Cardiac fibroblast (primary cell): Measurements from ENCODE around the gene COL5A1.

Experiments used
- DNase-seq, 2 donors: peaks; one replicate each; pipeline versions ENCODE4 v3.0.0 to v3.0.0-alpha.2; 2010; ENCODE audit warnings: low read depth in 2 of 2
- H3K4me3 ChIP-seq, 2 donors: replicated peaks in 1 of 2; 1 replicate in 1 of 2; 2 replicates in 1 of 2; pipeline ENCODE4 v1.5.1; 2011; ENCODE audit warnings: low read depth in 2 of 2, low read length in 2 of 2, mild to moderate bottlenecking in 2 of 2, moderate library complexity in 1 of 2
- TF ChIP-seq, protein P1 (sequence below): IDR thresholded peaks from one replicate; pipeline ENCODE4 v1.5.1; 2011; ENCODE audit warnings: low read depth, mild to moderate bottlenecking, low read length, inconsistent platforms

The COL5A1 gene

DNA sequence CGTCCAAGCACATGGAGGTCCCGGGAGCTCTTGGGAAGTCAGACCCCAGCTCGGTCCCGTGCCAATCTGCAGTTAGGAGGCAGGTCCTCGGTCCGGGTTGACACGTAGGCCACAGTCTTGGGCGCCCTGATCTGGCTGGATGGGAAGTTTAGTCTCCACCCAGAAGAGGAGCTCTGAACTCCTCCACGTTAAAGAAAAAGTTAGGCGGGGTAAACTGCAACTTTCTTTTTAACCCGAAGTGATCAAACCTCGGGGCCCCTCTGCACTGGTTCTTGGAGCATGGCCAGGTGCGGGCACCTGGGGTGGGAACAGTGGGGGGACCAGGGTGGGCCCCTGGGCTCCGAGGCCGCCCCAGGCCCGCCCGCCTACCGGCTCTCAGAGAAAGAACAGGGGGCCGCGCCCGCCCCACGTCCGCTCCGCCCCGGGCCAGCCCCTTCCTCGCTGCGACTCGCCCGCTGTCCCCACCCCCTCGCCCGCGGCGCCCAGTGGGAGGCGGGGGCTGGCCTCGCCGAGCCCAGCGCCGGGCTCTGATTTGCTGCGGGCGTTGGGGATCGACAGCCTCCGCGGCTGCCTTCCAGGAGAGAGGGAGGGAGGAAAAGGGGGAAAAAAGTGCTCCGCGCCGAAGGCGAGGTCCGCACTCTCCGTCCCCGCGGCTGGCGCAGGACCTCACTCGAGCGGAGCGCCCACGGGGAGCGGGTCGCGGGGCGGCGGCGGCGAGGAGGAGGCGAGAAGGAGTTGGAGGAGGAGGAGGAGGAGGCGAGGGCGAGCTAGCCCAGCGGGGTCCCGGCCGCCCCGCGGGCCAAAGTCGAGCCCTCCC is at the start of gene COL5A1:
Gene COL5A1, plus strand, starts transcription at position 631 of the 817 bp plus-strand sequence. CDS start 385 bp downstream, outside the sequence.
- peak; percentile 90 to 96 for DNase-seq
- H3K4me3 ChIP-seq = peak within 1 kb of the TSS; percentile 84 to 90
- TF ChIP-seq, protein P1, sequence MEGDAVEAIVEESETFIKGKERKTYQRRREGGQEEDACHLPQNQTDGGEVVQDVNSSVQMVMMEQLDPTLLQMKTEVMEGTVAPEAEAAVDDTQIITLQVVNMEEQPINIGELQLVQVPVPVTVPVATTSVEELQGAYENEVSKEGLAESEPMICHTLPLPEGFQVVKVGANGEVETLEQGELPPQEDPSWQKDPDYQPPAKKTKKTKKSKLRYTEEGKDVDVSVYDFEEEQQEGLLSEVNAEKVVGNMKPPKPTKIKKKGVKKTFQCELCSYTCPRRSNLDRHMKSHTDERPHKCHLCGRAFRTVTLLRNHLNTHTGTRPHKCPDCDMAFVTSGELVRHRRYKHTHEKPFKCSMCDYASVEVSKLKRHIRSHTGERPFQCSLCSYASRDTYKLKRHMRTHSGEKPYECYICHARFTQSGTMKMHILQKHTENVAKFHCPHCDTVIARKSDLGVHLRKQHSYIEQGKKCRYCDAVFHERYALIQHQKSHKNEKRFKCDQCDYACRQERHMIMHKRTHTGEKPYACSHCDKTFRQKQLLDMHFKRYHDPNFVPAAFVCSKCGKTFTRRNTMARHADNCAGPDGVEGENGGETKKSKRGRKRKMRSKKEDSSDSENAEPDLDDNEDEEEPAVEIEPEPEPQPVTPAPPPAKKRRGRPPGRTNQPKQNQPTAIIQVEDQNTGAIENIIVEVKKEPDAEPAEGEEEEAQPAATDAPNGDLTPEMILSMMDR = no peak

- peak overlapping the region in 1 of 2 donors; percentile 24 for H3K4me3 ChIP-seq
- DNase-seq = peak; percentile 83 to 97
- TF ChIP-seq, protein P1 = no peak
These were observed 49.4 kb upstream of the COL5A1 start for GRCh38 chr9:134592018-134592818.

DNA sequence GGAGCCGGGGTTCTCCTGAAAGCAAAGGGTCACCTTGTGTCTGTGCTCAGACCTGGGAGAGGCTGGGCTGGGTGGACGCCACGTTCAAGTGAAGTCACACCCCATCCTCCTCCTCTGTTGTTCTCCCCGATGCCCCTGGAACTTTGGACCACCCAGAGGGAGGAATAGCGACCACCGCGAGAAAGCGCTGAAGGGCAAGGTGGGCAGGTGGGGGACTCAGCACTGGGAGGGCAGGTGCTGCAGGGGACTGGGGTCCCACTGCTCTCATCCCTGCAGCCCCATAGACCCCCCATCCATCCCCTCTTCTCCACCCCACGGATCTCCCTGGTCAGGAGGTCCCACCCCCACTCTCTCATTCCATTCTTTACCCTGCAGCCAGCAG is 48.8 kb upstream of the COL5A1 start:
- no peak overlapping the region for H3K4me3 ChIP-seq
- TF ChIP-seq, protein P1 = no peak
- no peak for DNase-seq

DNA sequence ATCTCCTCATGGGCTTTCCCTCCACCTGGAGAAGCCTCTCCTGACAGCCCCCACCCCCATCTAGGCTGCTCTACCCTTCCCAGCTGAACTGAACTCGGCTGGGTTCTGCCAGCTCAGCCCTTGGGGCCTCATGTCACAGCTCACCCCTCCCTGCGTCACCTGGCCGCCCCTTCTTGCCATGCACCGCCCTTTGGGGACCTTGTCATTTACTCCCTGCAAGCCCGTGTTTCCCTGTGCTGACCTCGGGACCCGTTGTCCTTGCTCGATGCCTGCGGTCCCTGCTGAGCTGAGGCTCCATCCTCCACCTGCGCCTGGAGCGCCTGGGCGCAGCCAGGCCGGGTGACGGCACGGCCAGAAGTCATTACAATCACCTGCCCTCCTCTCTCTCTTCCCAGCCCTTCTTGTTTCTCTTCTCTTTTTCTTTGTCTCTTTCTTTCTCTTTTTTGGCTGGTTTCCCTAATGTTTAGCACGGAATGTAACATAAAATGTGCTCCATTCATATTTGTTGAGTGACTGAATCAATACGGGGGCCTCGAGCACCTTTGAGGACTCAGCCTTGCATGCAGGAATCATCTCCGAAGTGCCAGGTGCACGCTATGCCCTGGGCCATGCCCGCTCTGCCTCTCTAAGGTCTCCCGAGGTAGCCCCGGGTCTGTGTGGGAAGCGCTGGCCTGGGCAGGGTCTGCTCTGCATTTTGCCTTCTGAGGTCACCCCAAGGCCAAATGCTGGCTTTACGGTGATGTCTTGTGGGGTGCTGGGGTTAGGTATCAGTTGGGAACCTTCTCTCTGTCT is 48.1 kb upstream of the COL5A1 start:
- TF ChIP-seq, protein P1 = no peak
- no peak for DNase-seq
- H3K4me3 ChIP-seq = no peak overlapping the region

DNA sequence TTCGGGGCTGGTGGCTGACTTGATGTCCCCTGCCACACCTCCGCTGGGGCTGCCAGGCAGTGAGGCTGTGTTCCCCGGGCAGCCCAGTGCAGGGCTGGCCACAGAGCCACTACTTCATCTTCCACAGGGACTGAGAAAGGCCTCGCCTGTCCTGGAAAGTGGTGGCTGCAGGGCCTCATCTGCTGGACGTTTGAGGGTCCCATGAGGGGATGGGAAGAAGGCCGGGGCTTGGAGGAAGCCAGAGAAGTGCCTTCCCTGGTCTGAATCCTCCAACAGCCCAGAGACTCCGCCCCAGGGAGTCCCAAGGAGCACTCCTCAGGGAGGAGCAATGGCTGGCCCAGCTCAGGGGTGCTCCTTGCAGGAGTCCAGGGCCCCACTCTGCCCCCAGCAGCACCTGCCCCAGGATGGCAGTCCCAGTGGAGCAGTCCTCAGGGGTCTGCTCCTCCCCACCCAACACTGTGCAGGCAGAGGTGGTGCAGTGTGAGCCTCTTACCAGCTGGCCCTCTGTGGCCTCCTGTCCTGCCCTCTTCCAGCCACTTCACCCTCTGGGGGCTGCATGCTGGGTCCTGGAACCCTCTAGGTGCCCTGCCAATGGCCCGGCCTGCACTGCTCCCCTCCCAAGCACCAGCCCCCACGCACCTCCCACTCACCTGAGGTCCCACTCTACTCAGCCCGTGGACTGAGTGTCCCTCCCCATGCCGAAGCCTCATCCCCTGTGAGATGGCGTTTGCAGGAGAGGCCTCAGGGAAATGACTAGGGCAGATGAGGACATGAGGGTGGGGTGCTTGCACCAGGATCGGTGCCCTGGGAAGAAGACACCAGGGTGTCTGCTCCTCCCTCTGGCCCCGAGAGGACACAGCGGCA is 47.3 kb upstream of the COL5A1 start:
- H3K4me3 ChIP-seq = no peak overlapping the region
- no peak for DNase-seq
- TF ChIP-seq, protein P1 = no peak

DNA sequence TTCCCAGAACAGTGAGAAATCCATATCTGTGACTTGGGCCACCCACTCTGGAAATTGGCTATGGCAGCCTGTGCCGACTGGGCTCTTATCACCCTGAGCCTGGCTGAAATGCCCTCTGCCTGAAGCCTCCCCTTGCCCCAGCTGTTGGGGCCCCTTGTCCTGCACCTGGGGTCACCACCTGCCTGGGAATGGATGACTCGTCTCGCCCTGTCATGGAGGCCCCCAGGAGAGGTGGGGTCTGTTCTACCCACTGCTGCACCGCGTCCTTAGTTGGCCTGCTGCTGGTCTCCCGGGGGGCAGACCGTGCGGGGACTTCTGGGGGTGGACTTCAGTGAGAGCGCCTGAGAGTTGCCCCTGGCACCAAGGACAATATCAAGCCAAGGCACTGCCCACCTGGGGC is 46.6 kb upstream of the COL5A1 start:
- TF ChIP-seq, protein P1 = no peak
- no peak overlapping the region for H3K4me3 ChIP-seq
- DNase-seq = no peak
